WTC11 (cell line): ENCODE measurements around the gene SCGB1C1. TPM values are rescaled to one million over a fixed set of nuclear protein-coding genes. Genes with fewer than 3 reads are reported as not detected.

ENCODE experiments used
- AFF4 ChIP-seq: sonication (generic); formaldehyde crosslinking; IDR thresholded peaks from 2 replicates; pipeline ENCODE4 v1.8.1; 2023; ENCODE audit warnings: mild to moderate bottlenecking, missing genetic modification reagents, borderline replicate concordance
- E2F4 ChIP-seq: sonication (generic); formaldehyde crosslinking; IDR thresholded peaks from 2 replicates; pipeline ENCODE4 v1.8.1; 2022; ENCODE audit warnings: low read depth, mild to moderate bottlenecking, moderate library complexity, missing genetic modification reagents, borderline replicate concordance
- ELF4 ChIP-seq: sonication (generic); formaldehyde crosslinking; IDR thresholded peaks from 2 replicates; pipeline ENCODE4 v1.8.1; 2022; ENCODE audit warnings: low read depth, mild to moderate bottlenecking, moderate library complexity, missing genetic modification reagents
- FOXJ3 ChIP-seq: sonication (generic); formaldehyde crosslinking; IDR thresholded peaks from 2 replicates; pipeline ENCODE4 v1.9.0; 2021; ENCODE audit warnings: missing genetic modification reagents, mild to moderate bottlenecking, borderline replicate concordance
- FOXP1 ChIP-seq: sonication (generic); formaldehyde crosslinking; IDR thresholded peaks from 2 replicates; pipeline ENCODE4 v1.8.0; 2022; ENCODE audit warnings: missing genetic modification reagents, mild to moderate bottlenecking, moderate library complexity, borderline replicate concordance
- NFATC4 ChIP-seq: fragments of 250-450 bp; sonication (Bioruptor Pico); IDR thresholded peaks from 2 replicates; pipeline ENCODE4 v1.9.0; 2021; ENCODE audit warnings: mild to moderate bottlenecking
- NR1H2 ChIP-seq: sonication (generic); formaldehyde crosslinking; IDR thresholded peaks from 2 replicates; pipeline ENCODE4 v1.9.0; 2021; ENCODE audit warnings: mild to moderate bottlenecking, moderate library complexity, missing genetic modification reagents
- NR2C2 ChIP-seq: sonication (generic); formaldehyde crosslinking; IDR thresholded peaks from 2 replicates; pipeline ENCODE4 v1.8.0; 2022; ENCODE audit warnings: mild to moderate bottlenecking, missing genetic modification reagents
- STAT6 ChIP-seq: sonication (generic); formaldehyde crosslinking; conservative IDR thresholded peaks from 2 replicates; pipeline ENCODE4 v1.8.1; 2023; ENCODE audit warnings: mild to moderate bottlenecking, low read depth, missing genetic modification reagents, moderate library complexity
- TEAD4 ChIP-seq: sonication (generic); formaldehyde crosslinking; IDR thresholded peaks from 2 replicates; pipeline ENCODE4 v1.8.0; 2022; ENCODE audit warnings: mild to moderate bottlenecking, missing genetic modification reagents
- TP53 ChIP-seq: sonication (generic); formaldehyde crosslinking; IDR thresholded peaks from 2 replicates; pipeline ENCODE4 v1.8.1; 2023; ENCODE audit warnings: mild to moderate bottlenecking, missing genetic modification reagents
- ZBTB21 ChIP-seq: sonication (generic); formaldehyde crosslinking; IDR thresholded peaks from 2 replicates; pipeline ENCODE4 v1.8.1; 2023; ENCODE audit warnings: mild to moderate bottlenecking, missing genetic modification reagents, borderline replicate concordance
- ZNF232 ChIP-seq: sonication (generic); formaldehyde crosslinking; IDR thresholded peaks from 2 replicates; pipeline ENCODE4 v1.8.0; 2022; ENCODE audit warnings: mild to moderate bottlenecking, missing genetic modification reagents
- ZNF532 ChIP-seq: fragments of 250-450 bp; sonication (Bioruptor Pico); IDR thresholded peaks from 2 replicates; pipeline ENCODE4 v1.9.0; 2021; ENCODE audit warnings: mild to moderate bottlenecking, borderline replicate concordance
- ZNF671 ChIP-seq: fragments of 250-450 bp; sonication (Bioruptor Pico); IDR thresholded peaks from 2 replicates; pipeline ENCODE4 v1.8.0; 2021; ENCODE audit warnings: mild to moderate bottlenecking
- total RNA-seq: library from RNA; stranded (reverse); gene quantifications from 3 replicates; pipeline ENCODE4 v1.2.3, GENCODE V29; 2021
- TF ChIP-seq, protein P1 (sequence below): fragments of 250-450 bp; sonication (Bioruptor Pico); conservative IDR thresholded peaks from 2 replicates; pipeline ENCODE4 v1.9.0; 2021; ENCODE audit warnings: mild to moderate bottlenecking
- TF ChIP-seq, protein P2 (sequence below): sonication (generic); formaldehyde crosslinking; IDR thresholded peaks from 2 replicates; pipeline ENCODE4 v1.8.0; 2022; ENCODE audit warnings: mild to moderate bottlenecking, missing genetic modification reagents

Gene SCGB1C1
- total RNA-seq, 1 experiment from 2014 or later, result not detected

GRCh38 chr11:235997-236773 is 43.3 kb downstream of the SCGB1C1 start, which contains the start of gene SIRT3 (continued):
- no peak for TF ChIP-seq ZNF532 (CRISPR knock-in tag)
- no peak for TF ChIP-seq ZNF232 (CRISPR knock-in tag)
- no peak for TF ChIP-seq STAT6 (CRISPR knock-in tag)
- no peak for TF ChIP-seq ELF4 (CRISPR knock-in tag)
- no peak for TF ChIP-seq AFF4 (CRISPR knock-in tag)
- no peak for TF ChIP-seq ZNF671 (CRISPR knock-in tag)
- no peak for TF ChIP-seq ZBTB21 (CRISPR knock-in tag)
- TF ChIP-seq FOXJ3, result no peak
- TF ChIP-seq FOXP1 (CRISPR knock-in tag), result peak; percentile 78; the same call in 1 of the 2 replicates
- TF ChIP-seq, protein P1, sequence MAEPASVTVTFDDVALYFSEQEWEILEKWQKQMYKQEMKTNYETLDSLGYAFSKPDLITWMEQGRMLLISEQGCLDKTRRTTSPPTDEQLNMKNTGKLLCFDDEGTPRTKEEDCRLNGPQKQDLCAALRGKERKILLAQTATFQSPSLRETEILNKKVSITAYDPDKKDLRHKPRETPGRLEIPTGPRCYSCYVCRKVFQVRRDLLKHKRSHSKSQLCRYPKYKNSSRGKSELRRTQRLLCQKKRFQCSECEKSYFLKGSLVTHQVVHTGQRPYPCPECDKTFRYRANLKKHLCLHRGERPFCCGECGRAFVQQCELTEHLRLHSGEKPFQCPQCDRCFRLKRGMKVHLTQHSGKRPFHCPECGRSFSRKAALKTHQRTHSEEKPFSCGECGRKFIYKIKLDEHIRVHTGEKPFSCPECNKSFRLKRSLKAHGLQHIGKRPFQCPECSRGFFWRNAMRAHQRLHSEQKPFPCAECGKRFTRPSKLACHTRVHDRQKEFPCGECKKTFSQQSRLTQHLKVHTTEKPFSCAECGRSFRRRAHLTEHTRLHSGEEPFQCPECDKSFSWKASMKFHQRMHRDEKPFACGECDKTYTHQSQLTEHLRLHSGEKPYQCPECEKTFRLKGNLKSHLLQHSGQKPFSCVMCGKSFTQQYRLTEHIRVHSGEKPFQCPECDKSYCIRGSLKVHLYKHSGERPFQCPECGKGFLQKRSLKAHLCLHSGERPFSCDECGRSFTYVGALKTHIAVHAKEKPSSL (CRISPR knock-in tag), result no peak
- 0 out of 2 replicates have a peak, but pooled peaks have one; percentile 32 for TF ChIP-seq TP53 (CRISPR knock-in tag)
- TF ChIP-seq NR1H2 (CRISPR knock-in tag), result no peak
- no peak for TF ChIP-seq TEAD4 (CRISPR knock-in tag)
- TF ChIP-seq, protein P2, sequence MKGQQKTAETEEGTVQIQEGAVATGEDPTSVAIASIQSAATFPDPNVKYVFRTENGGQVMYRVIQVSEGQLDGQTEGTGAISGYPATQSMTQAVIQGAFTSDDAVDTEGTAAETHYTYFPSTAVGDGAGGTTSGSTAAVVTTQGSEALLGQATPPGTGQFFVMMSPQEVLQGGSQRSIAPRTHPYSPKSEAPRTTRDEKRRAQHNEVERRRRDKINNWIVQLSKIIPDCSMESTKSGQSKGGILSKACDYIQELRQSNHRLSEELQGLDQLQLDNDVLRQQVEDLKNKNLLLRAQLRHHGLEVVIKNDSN (CRISPR knock-in tag), result no peak
- no peak for TF ChIP-seq NFATC4 (CRISPR knock-in tag)
- no peak for TF ChIP-seq NR2C2 (CRISPR knock-in tag)
- peak; percentile 43; the same call in 1 of the 2 replicates for TF ChIP-seq E2F4 (CRISPR knock-in tag)
